A673 (cell line): ENCODE data around the gene ARG1.

Experiments used
- CTCF ChIP-seq: fragments of 300-800, 200-600 bp; sonication (generic); conservative IDR thresholded peaks from 2 replicates; pipeline ENCODE4 v1.5.1; 2017; ENCODE audit warnings: low read depth, mild to moderate bottlenecking, antibody characterized with exemption, low read length, moderate library complexity, mixed read lengths
- EZH2 ChIP-seq: fragments of 200-600 bp; sonication (generic); IDR thresholded peaks from 2 replicates; pipeline ENCODE4 v1.6.1; 2017; ENCODE audit warnings: borderline replicate concordance, low read depth, mild to moderate bottlenecking, mixed read lengths, antibody characterized with exemption, low read length; ENCODE audit not compliant: poor library complexity, severe bottlenecking

GRCh38 chr6:131549811-131550210 lies 23.2 kb upstream of the ARG1 start:
- no peak for TF ChIP-seq CTCF
- TF ChIP-seq EZH2, result no peak
